HepG2 (cell line): ENCODE measurements around the gene SHQ1. TPM values are rescaled to one million over a fixed set of nuclear protein-coding genes. Genes with fewer than 3 reads are reported as not detected.

Experiments used
- ATAC-seq: fragments of 200-7000 bp; cut with Tn5 transposase; 3 replicates; pipeline ENCODE4 v1.9.1; 2020; ENCODE audit warnings: mild to moderate bottlenecking, moderate library complexity
- BruUV-seq: library from RNA; stranded (reverse); fragments of 400-500 nt; replicated peaks from 2 replicates; lab custom pipeline; 2021; lab: Mats Ljungman, UMichigan
- CTCF ChIA-PET: fragments of 300-600 bp; formaldehyde crosslinking; extraction: SDS; loops from one replicate; lab custom pipeline; 2021; ENCODE audit warnings: low total read pairs, inconsistent platforms, low intra/inter-chr PET ratio; lab: Yijun Ruan, JAX
- POLR2A ChIA-PET: fragments of 350-600 bp; sonication (Branson Sonifier 250); formaldehyde crosslinking; loops from one replicate; lab custom pipeline; 2020; ENCODE audit warnings: antibody characterized with exemption, inconsistent platforms; lab: Yijun Ruan, JAX
- DNase-seq: peaks from one replicate; pipeline ENCODE4 v3.0.0-alpha.2; 2015; ENCODE audit warnings: low spot score
- FAIRE-seq: peaks from 3 replicates; lab custom pipeline; 2011; peaks lifted over from hg19 to GRCh38; lab: Jason Lieb, UNC
- H2AFZ ChIP-seq: one replicate; pipeline ENCODE4 v1.6.1; 2011; ENCODE audit warnings: low read length, inconsistent platforms
- H3K27ac ChIP-seq: fragments of 300-600 bp; 3 replicates; pipeline ENCODE4 v1.8.0; 2011; ENCODE audit warnings: mixed run types, mild to moderate bottlenecking, mixed read lengths, low read length, inconsistent platforms; ENCODE audit not compliant: insufficient read depth; ENCODE audit errors: extremely low read length
- H3K27me3 ChIP-seq, 2 experiments: fragments of 200-600 bp in 1 of 2; 2 replicates in 1 of 2; 3 replicates in 1 of 2; pipeline versions ENCODE4 v1.6.0 to v1.8.0; 2011; ENCODE audit warnings: low read length in 2 of 2, mild to moderate bottlenecking in 2 of 2, moderate library complexity in 2 of 2, inconsistent platforms in 1 of 2; ENCODE audit not compliant: insufficient read depth in 2 of 2, control insufficient read depth in 1 of 2
- H3K36me3 ChIP-seq, 2 experiments: fragments of 200-600 bp in 1 of 2; replicated peaks in 1 of 2; 2 replicates in 1 of 2; 3 replicates in 1 of 2; pipeline versions ENCODE4 v1.5.1 to v1.8.0; 2011; ENCODE audit warnings: low read length in 2 of 2, inconsistent platforms in 1 of 2; ENCODE audit not compliant: insufficient read depth in 2 of 2, control insufficient read depth in 1 of 2
- H3K4me1 ChIP-seq: 2 replicates; pipeline ENCODE4 v1.5.1; 2012; ENCODE audit warnings: low read length, inconsistent platforms; ENCODE audit not compliant: insufficient read depth
- H3K4me2 ChIP-seq: 2 replicates; pipeline ENCODE4 v1.6.0; 2011; ENCODE audit warnings: low read depth, low read length, inconsistent platforms
- H3K4me3 ChIP-seq, 3 experiments: fragments of 200-600 bp in 1 of 3; sonication (generic), shearing (Covaris generic) in 1 of 3; replicated peaks in 1 of 3; 2 replicates each; pipeline ENCODE4 v1.5.1; 2011 to 2016; ENCODE audit warnings: low read length in 3 of 3, inconsistent platforms in 2 of 3, low read depth in 2 of 3, mild to moderate bottlenecking in 2 of 3, control low read depth in 1 of 3, mixed read lengths in 1 of 3; ENCODE audit not compliant: insufficient read depth in 1 of 3
- H3K79me2 ChIP-seq: one replicate; pipeline ENCODE4 v1.6.1; 2011; ENCODE audit warnings: low read length, inconsistent platforms; ENCODE audit not compliant: insufficient read depth
- H3K9ac ChIP-seq: 2 replicates; pipeline ENCODE4 v1.6.0; 2011; ENCODE audit warnings: mild to moderate bottlenecking, low read depth, low read length, inconsistent platforms; ENCODE audit not compliant: insufficient read depth
- H3K9me3 ChIP-seq: 2 replicates; pipeline ENCODE4 v1.5.1; 2012; ENCODE audit warnings: mild to moderate bottlenecking, low read length
- H4K20me1 ChIP-seq: 2 replicates; pipeline ENCODE4 v1.6.0; 2011; ENCODE audit warnings: inconsistent platforms, mild to moderate bottlenecking, low read length, moderate library complexity; ENCODE audit not compliant: insufficient read depth
- MEIS1 ChIP-seq: sonication (generic); formaldehyde crosslinking; IDR thresholded peaks from 2 replicates; pipeline ENCODE4 v1.9.0; 2021; ENCODE audit warnings: mild to moderate bottlenecking, missing genetic modification reagents, moderate library complexity, borderline replicate concordance
- NFE2 ChIP-seq: sonication (generic); formaldehyde crosslinking; IDR thresholded peaks from 2 replicates; pipeline ENCODE4 v1.4.0; 2020; ENCODE audit warnings: missing genetic modification reagents
- NFYB ChIP-seq: sonication (generic); formaldehyde crosslinking; IDR thresholded peaks from 2 replicates; pipeline ENCODE4 v1.4.0; 2020; ENCODE audit warnings: missing genetic modification reagents
- ZNF282 ChIP-seq: fragments of 450-650 bp; IDR thresholded peaks from 2 replicates; pipeline ENCODE4 v1.6.1; 2018; ENCODE audit not compliant: partially characterized antibody
- ZNF383 ChIP-seq: sonication (generic); formaldehyde crosslinking; IDR thresholded peaks from 2 replicates; pipeline ENCODE4 v1.4.0; 2020; ENCODE audit warnings: missing genetic modification reagents, mild to moderate bottlenecking, borderline replicate concordance
- ZNF674 ChIP-seq: sonication (generic); formaldehyde crosslinking; IDR thresholded peaks from 2 replicates; pipeline ENCODE4 v1.5.0; 2020; ENCODE audit warnings: low read depth, mild to moderate bottlenecking, missing genetic modification reagents
- ZNF678 ChIP-seq: sonication (generic); formaldehyde crosslinking; IDR thresholded peaks from 2 replicates; pipeline ENCODE4 v1.4.0; 2020; ENCODE audit warnings: mild to moderate bottlenecking, missing genetic modification reagents
- ZNF75D ChIP-seq: sonication (generic); formaldehyde crosslinking; IDR thresholded peaks from 2 replicates; pipeline ENCODE4 v1.8.1; 2023; ENCODE audit warnings: missing genetic modification reagents, mild to moderate bottlenecking, borderline replicate concordance
- WGBS: methylation state at CpG from one replicate; pipeline ENCODE4 v1.1.6; 2017; ENCODE audit warnings: low lambda C conversion rate; 5-methylcytosine and 5-hydroxymethylcytosine counted together
- in situ Hi-C: cut with HindIII; loops from 2 replicates; pipeline ENCODE4 v1.10.0; 2017; ENCODE audit warnings: low pct_unique_long_range_greater_than_20kb; ENCODE audit not compliant: extremely low pct_ligation_motif_present
- intact Hi-C: fragments of 100-400 bp; cut with micrococcal nuclease; formaldehyde crosslinking; loops from one replicate; pipeline ENCODE4 v1.10.0; 2022; ENCODE audit not compliant: unreplicated experiment
- polyA plus RNA-seq, 8 experiments: library from polyadenylated mRNA; depleted of rRNA in 3 of 8; stranded (reverse) in 7 of 8; unstranded in 1 of 8; fragments of >200 nt; fragmentation: Illumina TruSeq in 4 of 8; extraction: Trizol in 4 of 8; gene quantifications; 2 replicates each; pipeline versions ENCODE4 v1.2.1 to v1.2.3, GENCODE V29; 2011 to 2016; ENCODE audit warnings: low read depth in 4 of 8, missing spikeins in 1 of 8, mixed read lengths in 1 of 8; ENCODE audit not compliant: insufficient read depth in 1 of 8
- total RNA-seq, 5 experiments: library from RNA; depleted of rRNA; stranded (reverse); fragments of >200 nt; fragmentation: Illumina TruSeq; extraction: Trizol; gene quantifications; 2 replicates each; pipeline ENCODE4 v1.2.3, GENCODE V29; 2016; ENCODE audit warnings: low read depth in 1 of 5
- TF ChIP-seq, protein P1 (sequence below): sonication (generic); formaldehyde crosslinking; IDR thresholded peaks from 2 replicates; pipeline ENCODE4 v1.4.0; 2020; ENCODE audit warnings: missing genetic modification reagents
- TF ChIP-seq, protein P2 (sequence below): sonication (generic); formaldehyde crosslinking; IDR thresholded peaks from 2 replicates; pipeline ENCODE4 v1.4.0; 2020; ENCODE audit warnings: low read depth, mild to moderate bottlenecking, missing genetic modification reagents
- TF ChIP-seq, protein P3 (sequence below): IDR thresholded peaks from 2 replicates; pipeline ENCODE4 v1.6.1; 2016; ENCODE audit warnings: low read depth, missing genetic modification reagents, missing compliant biosample characterization

Gene SHQ1
- total and polyA plus RNA-seq, 2 of the 13 experiments (the other 11 are each of a cell fraction or from before 2014, with no cell fraction given) = 5.5 to 20.3 TPM

DNA sequence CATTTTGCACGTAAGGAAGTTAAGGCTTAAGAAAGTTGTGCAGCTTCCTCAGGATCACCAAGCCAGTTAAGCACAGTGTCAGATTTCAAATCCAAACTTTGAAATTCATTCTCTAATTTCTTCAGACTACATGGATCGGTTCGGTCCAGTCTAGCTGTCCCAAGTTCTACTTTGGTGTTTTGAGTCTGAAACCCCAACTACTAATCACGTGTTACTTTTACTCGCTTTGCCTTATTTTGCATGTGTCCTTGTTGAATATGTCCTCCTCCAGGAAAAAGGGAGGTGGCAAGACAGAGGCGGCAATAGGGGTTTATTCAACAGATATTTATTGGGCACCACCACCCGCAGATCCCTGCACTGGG, 39.1 kb upstream of the SHQ1 start:
- peaks cover 5% of the 10 kb centered on the region; the same call in 1 of the 2 replicates for H3K9me3 ChIP-seq
- H3K79me2 ChIP-seq = peaks cover 2% of the 10 kb centered on the region
- H3K4me2 ChIP-seq = peak overlapping the region; percentile 99
- H3K9ac ChIP-seq = peak overlapping the region; percentile 18; the same call in 1 of the 2 replicates
- no peak overlapping the region for H3K27ac ChIP-seq
- DNase-seq = no peak
- TF ChIP-seq ZNF674 (CRISPR knock-in tag) (no peak), ZNF678 (CRISPR knock-in tag) (no peak), ZNF75D (CRISPR knock-in tag) (no peak), NFYB (no peak), NFE2 (CRISPR knock-in tag) (no peak), ZNF383 (CRISPR knock-in tag) (no peak), ZNF282 (no peak), MEIS1 (no peak)
- TF ChIP-seq, protein P1, sequence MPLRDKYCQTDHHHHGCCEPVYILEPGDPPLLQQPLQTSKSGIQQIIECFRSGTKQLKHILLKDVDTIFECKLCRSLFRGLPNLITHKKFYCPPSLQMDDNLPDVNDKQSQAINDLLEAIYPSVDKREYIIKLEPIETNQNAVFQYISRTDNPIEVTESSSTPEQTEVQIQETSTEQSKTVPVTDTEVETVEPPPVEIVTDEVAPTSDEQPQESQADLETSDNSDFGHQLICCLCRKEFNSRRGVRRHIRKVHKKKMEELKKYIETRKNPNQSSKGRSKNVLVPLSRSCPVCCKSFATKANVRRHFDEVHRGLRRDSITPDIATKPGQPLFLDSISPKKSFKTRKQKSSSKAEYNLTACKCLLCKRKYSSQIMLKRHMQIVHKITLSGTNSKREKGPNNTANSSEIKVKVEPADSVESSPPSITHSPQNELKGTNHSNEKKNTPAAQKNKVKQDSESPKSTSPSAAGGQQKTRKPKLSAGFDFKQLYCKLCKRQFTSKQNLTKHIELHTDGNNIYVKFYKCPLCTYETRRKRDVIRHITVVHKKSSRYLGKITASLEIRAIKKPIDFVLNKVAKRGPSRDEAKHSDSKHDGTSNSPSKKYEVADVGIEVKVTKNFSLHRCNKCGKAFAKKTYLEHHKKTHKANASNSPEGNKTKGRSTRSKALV = no peak
- TF ChIP-seq, protein P2, sequence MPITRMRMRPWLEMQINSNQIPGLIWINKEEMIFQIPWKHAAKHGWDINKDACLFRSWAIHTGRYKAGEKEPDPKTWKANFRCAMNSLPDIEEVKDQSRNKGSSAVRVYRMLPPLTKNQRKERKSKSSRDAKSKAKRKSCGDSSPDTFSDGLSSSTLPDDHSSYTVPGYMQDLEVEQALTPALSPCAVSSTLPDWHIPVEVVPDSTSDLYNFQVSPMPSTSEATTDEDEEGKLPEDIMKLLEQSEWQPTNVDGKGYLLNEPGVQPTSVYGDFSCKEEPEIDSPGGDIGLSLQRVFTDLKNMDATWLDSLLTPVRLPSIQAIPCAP (CRISPR knock-in tag) = no peak
- TF ChIP-seq, protein P3, sequence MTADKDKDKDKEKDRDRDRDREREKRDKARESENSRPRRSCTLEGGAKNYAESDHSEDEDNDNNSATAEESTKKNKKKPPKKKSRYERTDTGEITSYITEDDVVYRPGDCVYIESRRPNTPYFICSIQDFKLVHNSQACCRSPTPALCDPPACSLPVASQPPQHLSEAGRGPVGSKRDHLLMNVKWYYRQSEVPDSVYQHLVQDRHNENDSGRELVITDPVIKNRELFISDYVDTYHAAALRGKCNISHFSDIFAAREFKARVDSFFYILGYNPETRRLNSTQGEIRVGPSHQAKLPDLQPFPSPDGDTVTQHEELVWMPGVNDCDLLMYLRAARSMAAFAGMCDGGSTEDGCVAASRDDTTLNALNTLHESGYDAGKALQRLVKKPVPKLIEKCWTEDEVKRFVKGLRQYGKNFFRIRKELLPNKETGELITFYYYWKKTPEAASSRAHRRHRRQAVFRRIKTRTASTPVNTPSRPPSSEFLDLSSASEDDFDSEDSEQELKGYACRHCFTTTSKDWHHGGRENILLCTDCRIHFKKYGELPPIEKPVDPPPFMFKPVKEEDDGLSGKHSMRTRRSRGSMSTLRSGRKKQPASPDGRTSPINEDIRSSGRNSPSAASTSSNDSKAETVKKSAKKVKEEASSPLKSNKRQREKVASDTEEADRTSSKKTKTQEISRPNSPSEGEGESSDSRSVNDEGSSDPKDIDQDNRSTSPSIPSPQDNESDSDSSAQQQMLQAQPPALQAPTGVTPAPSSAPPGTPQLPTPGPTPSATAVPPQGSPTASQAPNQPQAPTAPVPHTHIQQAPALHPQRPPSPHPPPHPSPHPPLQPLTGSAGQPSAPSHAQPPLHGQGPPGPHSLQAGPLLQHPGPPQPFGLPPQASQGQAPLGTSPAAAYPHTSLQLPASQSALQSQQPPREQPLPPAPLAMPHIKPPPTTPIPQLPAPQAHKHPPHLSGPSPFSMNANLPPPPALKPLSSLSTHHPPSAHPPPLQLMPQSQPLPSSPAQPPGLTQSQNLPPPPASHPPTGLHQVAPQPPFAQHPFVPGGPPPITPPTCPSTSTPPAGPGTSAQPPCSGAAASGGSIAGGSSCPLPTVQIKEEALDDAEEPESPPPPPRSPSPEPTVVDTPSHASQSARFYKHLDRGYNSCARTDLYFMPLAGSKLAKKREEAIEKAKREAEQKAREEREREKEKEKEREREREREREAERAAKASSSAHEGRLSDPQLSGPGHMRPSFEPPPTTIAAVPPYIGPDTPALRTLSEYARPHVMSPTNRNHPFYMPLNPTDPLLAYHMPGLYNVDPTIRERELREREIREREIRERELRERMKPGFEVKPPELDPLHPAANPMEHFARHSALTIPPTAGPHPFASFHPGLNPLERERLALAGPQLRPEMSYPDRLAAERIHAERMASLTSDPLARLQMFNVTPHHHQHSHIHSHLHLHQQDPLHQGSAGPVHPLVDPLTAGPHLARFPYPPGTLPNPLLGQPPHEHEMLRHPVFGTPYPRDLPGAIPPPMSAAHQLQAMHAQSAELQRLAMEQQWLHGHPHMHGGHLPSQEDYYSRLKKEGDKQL (CRISPR knock-in tag) = no peak
- in situ Hi-C loops (no loop called here), intact Hi-C loops (loop anchor here (5.0 kb wide), 3 partner anchors 40 to 170 kb away; partner anchors contain the start of genes PPP4R2 and SHQ1)
- peak overlapping the region; percentile 37 for H2AFZ ChIP-seq
- CTCF ChIA-PET = interaction anchor here (1.0 kb wide), 1 partner anchor 12 kb away, joined by 3 read pairs; no protein-coding TSS in a partner anchor
- FAIRE-seq = peak; percentile 34
- WGBS = 0% methylated on average over 7 of the region's 7 CpGs
- POLR2A ChIA-PET = interaction anchor here (0.8 to 1.1 kb wide), 2 partner anchors 9 to 14 kb away, joined by 3 to 4 read pairs; no protein-coding TSS in a partner anchor
- no peaks in the 10 kb centered on the region for H3K36me3 ChIP-seq
- H3K4me1 ChIP-seq = peaks cover 57% of the 10 kb centered on the region
- peak overlapping the region; percentile 70 to 75 (median 73) for H3K4me3 ChIP-seq
- ATAC-seq = no peak
- no peaks in the 10 kb centered on the region for H4K20me1 ChIP-seq
- H3K27me3 ChIP-seq = no peaks in the 10 kb centered on the region; a peak in 1 of 5 replicates
- no TSS peak for BruUV-seq
